D721Med (cell line): ENCODE measurements around the gene PCDH9.

Source experiments
- DNase-seq: peaks from one replicate; pipeline ENCODE4 v3.0.0; 2011; ENCODE audit warnings: low spot score; ENCODE audit not compliant: insufficient read length
- FAIRE-seq: peaks from 2 replicates; lab custom pipeline; 2011; peaks lifted over from hg19 to GRCh38; lab: Jason Lieb, UNC
- TF ChIP-seq, protein P1 (sequence below): IDR thresholded peaks from 2 replicates; pipeline ENCODE4 v1.5.1; 2012; ENCODE audit warnings: mild to moderate bottlenecking, control low read depth; ENCODE audit not compliant: insufficient read depth; ENCODE audit errors: missing control alignments

Gene PCDH9

DNA sequence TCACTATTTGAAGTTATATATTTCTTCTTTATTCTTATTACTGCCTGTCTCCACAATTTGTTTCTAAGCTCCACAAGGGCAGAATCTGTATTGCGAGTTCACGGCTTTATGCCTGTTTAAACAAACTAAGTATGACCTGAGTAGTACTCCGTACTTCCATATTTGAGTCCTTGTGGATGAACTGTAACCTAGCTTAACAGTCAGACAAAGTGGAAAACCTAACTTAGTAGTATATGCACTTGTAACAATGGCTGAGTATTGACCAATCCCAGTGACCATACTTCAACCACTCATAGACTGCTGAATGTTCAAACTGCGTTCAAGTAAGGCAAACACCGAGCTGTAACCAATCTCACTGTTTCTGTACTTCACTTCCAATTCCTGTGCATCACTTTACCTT is 292.7 kb downstream of the PCDH9 start:
- TF ChIP-seq, protein P1, sequence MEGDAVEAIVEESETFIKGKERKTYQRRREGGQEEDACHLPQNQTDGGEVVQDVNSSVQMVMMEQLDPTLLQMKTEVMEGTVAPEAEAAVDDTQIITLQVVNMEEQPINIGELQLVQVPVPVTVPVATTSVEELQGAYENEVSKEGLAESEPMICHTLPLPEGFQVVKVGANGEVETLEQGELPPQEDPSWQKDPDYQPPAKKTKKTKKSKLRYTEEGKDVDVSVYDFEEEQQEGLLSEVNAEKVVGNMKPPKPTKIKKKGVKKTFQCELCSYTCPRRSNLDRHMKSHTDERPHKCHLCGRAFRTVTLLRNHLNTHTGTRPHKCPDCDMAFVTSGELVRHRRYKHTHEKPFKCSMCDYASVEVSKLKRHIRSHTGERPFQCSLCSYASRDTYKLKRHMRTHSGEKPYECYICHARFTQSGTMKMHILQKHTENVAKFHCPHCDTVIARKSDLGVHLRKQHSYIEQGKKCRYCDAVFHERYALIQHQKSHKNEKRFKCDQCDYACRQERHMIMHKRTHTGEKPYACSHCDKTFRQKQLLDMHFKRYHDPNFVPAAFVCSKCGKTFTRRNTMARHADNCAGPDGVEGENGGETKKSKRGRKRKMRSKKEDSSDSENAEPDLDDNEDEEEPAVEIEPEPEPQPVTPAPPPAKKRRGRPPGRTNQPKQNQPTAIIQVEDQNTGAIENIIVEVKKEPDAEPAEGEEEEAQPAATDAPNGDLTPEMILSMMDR: no peak
- DNase-seq (no peak), FAIRE-seq (no peak)

GRCh38 chr13:66933994-66934393 is 296.1 kb downstream of the PCDH9 start:
- no peak for FAIRE-seq
- TF ChIP-seq, protein P1: no peak
- DNase-seq: no peak

GRCh38 chr13:66933527-66933926 is 296.6 kb downstream of the PCDH9 start:
- TF ChIP-seq, protein P1: no peak
- DNase-seq: no peak
- no peak for FAIRE-seq

- TF ChIP-seq, protein P1: no peak
- no peak for FAIRE-seq
These were observed 302.6 kb downstream of the PCDH9 start for GRCh38 chr13:66927562-66927961.

DNA sequence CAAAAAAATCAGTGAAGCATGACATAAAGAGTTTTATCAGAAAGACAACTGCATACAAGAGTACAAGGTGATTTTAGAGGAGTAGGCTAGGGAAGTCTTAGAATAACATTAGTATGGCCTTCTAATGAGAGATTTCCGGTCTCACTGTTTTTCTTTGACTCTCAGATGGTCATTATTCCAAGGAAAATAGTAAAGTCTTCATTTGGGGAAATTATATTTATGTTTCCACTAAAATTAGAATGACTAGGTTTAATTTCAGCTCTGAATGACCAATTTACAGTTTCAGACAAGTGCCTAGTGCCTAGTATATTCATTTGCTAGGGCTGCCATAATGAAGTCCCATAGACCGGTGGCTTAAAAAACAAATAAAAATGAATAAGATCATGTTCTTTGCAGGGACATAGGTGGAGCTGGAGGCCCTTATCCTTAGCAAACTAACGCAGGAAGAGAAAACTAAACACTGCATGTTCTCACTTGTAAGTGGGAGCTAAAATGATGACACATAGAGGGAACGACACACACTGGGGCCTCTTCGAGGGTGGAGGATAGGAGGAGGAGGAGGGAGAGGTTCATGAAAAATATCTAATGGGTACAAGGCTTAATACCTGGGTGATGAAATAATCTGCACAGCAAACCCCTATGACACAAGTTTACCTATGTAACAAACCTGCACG is 303.1 kb downstream of the PCDH9 start:
- no peak for FAIRE-seq
- no peak for DNase-seq
- TF ChIP-seq, protein P1: no peak

More at GRCh38 chr13:66927562-66927961, 302.6 kb downstream of the PCDH9 start:
- DNase-seq: no peak

- TF ChIP-seq, protein P1: no peak
- FAIRE-seq: peak; percentile 90
- DNase-seq: no peak
These were observed 303.8 kb downstream of the PCDH9 start for GRCh38 chr13:66926200-66926850.

DNA sequence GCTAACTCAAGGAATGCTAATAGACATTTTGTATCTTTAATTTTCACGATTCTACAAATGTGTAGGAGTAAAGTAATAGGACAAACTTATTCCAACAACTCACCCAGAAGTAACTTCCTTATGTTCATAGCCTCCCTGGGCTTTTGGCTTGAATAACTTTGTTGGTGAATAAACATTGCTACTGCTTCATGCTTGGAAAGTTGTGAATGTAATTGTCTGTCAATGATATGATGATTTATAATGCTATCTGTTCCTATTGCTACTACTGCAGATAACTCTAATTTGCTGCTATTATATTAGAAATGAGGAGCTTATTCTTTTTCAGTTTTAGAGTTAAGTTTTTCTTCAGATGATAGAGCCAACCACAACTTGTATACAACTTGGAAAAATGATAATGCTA is 307.7 kb downstream of the PCDH9 start:
- TF ChIP-seq, protein P1: no peak
- FAIRE-seq (peak; percentile 51), DNase-seq (no peak)
